ENCODE measurements around the gene CAMKK1.

- no peak for TF ChIP-seq POLR2AphosphoS5 (IDR thresholded peaks at IDR 0.05; ENCODE audit: low read depth, low read length)
- no peak for TF ChIP-seq SIN3A (IDR thresholded peaks at IDR 0.05; ENCODE audit: borderline replicate concordance, insufficient read depth, low read length)
Measured at GRCh38 chr17:3887804-3888203, 5.0 kb downstream of the CAMKK1 start.
